Measurements from ENCODE around the gene FAAP24.
"Not testable (repeated sequence)": the region's sequence is repeated elsewhere in the genome, so short reads cannot be mapped to it uniquely, and the experiment has no call there.

Gene FAAP24

DNA sequence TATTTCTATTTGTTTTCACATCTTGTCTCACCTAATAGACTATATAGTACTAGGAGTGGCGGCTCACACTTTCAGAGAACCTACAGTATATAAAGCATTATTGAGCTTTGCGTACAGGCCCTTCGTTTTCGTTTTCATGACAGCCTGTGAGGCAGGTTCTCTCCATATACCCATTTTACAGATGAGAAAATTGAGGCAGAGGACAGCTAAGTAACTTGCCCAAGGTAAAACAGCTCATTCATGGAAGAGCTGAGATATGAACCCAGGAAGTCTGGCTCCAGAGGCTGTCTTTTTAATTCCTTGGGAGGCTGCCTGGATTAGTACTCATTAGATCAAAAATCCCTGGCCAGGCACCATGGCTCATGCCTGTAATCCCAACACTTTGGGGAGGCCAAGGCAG is 28.9 kb downstream of the FAAP24 start:
- DNase-seq = no peak

DNA sequence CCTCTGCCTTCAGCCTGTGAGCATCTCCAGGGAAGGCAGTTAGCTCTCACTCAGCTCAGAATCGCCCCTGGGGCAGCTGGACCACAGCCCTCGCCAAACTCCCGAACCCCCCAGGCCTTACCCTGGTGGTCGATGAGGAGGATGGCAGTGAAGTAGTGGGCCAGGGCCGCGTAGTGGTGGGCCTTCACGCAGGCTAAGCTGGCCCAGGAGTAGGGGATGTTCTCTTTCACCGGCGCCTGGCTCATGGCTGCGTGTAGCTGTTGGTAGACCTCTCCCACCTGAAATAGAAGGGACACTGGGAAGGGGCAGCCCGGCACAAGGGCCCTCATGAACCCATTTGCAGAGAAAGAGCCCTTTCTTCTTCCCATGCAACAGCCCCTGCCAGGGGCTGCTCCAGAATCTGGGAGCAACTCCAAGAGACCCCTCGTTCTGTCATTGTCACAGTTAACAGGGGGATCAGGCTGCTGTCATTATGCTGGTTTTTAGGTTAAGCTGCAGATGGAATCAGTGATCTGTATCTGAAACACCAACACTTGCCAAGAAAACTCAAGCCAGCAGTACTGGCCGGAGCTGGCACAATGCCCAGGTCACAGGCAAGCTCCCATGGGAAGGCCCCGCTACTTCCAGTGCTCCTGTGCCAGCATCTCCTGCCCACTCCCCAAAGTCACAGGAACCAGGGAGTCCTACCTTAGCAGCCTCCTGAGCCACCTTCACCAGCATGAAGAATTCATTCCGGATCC is 30.3 kb downstream of the FAAP24 start:
- DNase-seq = not testable (repeated sequence)

DNA sequence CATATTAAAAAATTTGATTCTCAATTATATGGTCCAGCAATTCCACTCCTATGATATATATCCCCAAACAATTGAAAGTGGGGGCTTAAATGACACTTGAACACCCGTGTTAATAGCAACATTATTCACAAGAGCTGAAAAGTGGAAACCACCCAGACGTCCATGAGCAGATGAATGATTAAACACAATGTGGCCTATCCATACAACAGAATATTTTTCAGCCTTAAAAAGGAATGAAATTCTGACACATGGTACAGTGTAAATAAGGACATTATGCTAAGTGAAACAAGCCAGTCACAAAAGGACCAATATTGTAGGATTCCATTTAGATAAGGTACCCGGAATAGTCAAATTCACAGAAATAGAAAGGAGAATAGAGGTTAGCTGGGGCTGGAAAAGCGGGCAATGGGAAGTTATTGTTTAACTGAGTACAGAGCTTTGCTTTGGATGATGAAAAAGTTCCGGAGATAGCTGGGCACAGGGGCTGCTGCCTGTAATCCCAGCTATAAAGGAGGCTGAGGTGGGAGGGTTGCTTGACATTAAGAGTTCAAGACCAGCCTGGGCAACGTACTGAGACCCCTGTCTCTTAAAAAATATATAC is 31.5 kb downstream of the FAAP24 start:
- not testable (repeated sequence) for DNase-seq

DNA sequence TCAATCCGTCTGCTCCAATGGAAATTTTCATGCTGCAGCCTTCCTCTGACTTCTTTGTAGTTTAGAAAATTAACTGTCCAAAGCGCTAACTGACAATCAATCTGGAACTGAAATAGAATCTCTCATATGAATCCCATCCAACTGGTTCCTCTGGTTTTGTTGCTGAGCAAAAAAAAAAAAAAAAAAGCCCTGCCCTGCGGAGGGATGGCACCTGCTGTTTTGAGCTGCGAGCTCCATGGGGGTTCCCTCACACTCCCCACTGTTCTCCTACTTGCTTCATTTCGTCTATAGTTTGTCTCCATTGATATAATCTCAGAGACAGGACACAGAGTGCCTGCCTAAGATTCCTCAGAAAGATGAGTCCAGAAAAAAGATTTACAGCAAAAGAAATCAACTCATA is 33.4 kb downstream of the FAAP24 start:
- no peak for DNase-seq

DNA sequence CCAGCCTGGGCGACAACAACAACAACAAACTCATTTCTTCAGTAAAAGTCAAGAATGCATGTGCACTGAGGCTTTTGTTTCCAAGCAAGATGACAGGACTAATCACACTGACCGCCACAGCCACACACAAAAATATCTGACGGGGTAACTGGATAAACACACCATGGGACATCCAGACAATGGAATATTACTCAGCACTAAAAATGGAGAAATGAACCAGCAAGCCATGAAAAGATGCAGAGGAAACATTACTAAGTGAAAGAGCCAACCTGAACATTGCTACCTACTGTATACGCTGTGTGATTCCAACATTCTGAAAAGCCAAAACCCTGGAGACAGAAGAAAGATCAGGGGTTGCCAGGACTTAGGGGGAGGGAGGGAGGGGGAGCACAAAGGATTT is 36.7 kb downstream of the FAAP24 start:
- DNase-seq = no peak

DNA sequence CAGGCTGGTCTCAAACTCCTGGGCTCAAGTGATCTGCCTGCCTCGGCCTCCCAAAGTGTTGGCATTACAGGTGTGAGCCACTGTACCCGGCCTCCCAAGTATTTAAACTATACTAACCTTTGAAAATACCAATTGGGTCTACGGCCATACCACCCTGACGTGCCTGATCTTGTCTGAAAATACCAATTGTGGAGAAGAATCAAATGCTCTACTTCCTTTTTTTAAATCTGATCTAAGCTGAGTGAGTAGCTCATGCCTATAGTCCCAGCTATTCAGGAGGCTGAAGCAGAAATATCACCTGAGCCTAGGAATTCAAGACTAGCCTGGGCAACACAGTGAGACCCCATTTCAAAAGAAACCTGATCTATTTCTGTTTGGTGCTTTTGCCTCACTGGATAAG is 38.8 kb downstream of the FAAP24 start:
- not testable (repeated sequence) for DNase-seq

DNA sequence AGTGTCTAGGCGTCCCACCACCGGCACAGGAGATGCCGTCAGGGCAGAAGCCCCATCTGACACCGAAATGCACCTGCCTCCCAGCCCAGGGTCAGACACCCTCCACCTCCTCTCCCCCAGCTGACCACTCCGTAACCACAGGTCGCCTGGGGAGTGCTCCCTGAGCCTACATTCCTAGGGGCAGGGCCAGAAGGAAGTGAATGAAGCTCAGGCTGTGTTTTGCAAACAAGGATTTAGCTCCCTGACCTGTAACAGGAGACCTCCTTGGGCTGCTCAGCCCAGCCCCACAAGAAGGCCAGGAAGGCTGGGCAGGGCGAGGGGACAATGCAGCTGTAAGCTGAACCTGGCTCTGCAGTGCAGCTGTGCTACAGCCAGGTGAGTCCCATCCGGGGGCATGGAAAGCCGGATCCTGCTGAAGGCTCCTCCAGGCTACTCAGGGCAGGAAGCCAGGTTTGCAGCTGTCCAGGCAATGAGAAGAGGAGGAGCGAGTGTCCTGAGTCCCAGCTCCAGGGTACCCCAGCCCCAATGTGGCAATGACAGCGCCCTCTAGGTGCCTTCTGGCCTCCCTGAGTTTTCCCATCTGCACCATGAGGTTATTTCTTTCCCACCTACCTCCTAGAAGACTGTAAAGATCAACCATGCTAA is 50.6 kb downstream of the FAAP24 start:
- no peak for DNase-seq

DNA sequence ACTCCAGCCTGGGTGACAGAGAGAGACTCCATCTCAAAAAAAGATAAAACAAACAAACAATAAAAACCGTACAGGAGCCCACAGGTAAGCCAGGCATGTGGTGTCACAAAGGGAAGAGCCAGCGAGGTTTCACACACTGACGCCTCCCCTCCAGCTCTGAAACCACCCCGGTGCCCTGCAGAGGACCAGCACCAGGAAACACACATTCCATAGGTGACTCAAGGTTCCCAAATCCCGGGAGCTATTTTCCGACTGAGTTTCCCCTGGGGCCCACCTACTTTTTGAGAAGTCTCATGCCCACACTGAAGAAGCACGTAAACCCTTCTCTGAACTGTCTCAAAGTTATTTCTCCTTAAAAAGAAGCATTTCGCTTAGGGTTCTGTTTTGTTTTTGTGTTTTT is 52.4 kb downstream of the FAAP24 start:
- DNase-seq = no peak

DNA sequence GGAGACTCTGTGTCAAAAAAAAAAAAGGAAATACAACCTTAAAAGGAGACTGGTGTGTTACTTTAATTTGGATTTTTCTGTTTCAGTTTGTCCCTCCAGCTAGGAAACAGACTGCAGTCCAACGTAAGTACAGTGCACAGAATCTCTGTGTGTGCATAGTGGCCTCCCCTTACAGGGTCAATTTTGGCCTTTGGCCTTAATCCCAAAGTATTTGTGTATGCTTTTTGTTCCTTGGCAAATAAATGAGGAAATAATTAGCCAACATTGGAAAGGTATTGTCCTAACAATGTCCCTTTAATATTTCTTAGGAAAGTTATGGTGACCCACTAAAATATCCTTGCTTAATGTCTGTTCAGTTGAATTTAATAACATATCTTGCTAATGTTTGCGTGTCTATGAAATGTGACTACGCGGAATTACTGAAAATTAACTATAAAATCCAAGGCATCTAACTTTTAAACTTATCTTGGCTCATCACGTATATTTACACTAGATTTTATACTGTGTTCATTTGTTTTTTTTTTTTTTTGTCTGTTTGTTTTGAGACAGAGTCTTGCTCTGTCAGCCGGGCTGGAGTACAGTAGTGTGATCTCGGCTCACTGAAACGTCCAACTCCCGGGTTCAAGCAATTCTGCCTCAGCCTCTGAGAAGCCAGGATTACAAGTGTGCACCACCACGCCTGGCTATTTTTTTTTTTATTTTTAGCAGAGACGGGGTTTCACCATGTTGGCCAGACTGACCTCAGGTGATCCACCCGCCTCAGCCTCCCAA is 53.6 kb downstream of the FAAP24 start:
- not testable (repeated sequence) for DNase-seq

DNA sequence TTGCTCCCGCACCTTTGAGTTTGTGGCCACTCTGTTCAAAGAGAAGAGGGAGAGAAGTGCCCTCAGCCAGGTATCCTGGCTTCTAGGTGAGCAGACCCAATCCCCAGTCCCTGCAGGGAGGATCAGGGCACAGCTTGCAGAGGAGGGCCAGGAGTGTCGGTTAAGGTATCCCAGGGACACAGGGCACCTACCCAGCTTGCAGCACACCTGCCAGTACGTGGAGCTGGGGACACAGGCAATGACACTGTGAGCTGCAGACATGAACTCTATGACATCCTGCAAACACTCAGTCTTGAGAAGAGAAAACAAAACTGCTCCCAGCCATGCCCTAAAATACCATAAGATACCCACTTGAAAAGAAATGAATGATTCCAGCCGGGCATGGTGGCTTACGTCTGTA is 54.6 kb downstream of the FAAP24 start:
- DNase-seq = not testable (repeated sequence)

Measured in EL (cell line).